ENCODE data around the gene SP140L. TPM values are rescaled to one million over a fixed set of nuclear protein-coding genes. Genes with fewer than 3 reads are reported as not detected.

The SP140L gene
- total RNA-seq, 1 experiment from 2014 or later, result 16.6 TPM

GRCh38 chr2:230318190-230319121 is 8.5 kb upstream of the SP140L start:
- Histone ChIP-seq H3K4me3 (ENCODE audit: low read depth in 2 of 2, low read length in 2 of 2) (no peak overlapping the region), H3K4me1 (ENCODE audit: control insufficient read depth, insufficient read depth, low read length) (no peaks in the 10 kb centered on the region), H3K9me3 (ENCODE audit: control insufficient read depth, insufficient read depth, low read depth, low read length) (0 out of 2 replicates have a peak, but pooled peaks cover 4% of the 10 kb centered on the region), H3K36me3 (ENCODE audit: control insufficient read depth, insufficient read depth, low read length) (no peaks in the 10 kb centered on the region), H3K27ac (ENCODE audit: low read length) (no peak overlapping the region), H3K27me3 (ENCODE audit: control insufficient read depth, insufficient read depth, low read length) (no peaks in the 10 kb centered on the region)
- intact Hi-C loops (cut with micrococcal nuclease; ENCODE audit: unreplicated experiment) (no loop called here), in situ Hi-C loops (cut with HindIII; ENCODE audit: low pct_unique_long_range_greater_than_20kb, low sequenced_read_pairs) (no loop called here)
- POLR2A ChIA-PET, result no interaction called here
- CTCF ChIA-PET, result no interaction called here
- ATAC-seq, result no peak; the same call in 1 of the 2 replicates
- TF ChIP-seq SIN3A (IDR thresholded peaks at IDR 0.05; ENCODE audit: borderline replicate concordance, insufficient read depth, low read depth, low read length) (no peak), CTCF (IDR thresholded peaks at IDR 0.05) (no peak), POLR2AphosphoS5 (IDR thresholded peaks at IDR 0.05; ENCODE audit: low read depth, low read length) (no peak), TCF7L2 (IDR thresholded peaks at IDR 0.05; ENCODE audit: low read depth, low read length) (no peak), REST (IDR thresholded peaks at IDR 0.05; ENCODE audit: insufficient read depth in 1 of 2, low read depth in 2 of 2, low read length in 1 of 2) (no peak)
- no TSS peak for BruUV-seq (replicated peaks)
- DNase-seq (ENCODE audit: low read depth, low spot score), result no peak

GRCh38 chr2:230319211-230319862 is 7.7 kb upstream of the SP140L start:
- H3K9me3 ChIP-seq (ENCODE audit: control insufficient read depth, insufficient read depth, low read depth, low read length), result 0 out of 2 replicates have a peak, but pooled peaks cover 4% of the 10 kb centered on the region
- ChIA-PET POLR2A (no interaction called here), CTCF (no interaction called here)
- in situ Hi-C loops (cut with HindIII; ENCODE audit: low pct_unique_long_range_greater_than_20kb, low sequenced_read_pairs) (no loop called here), intact Hi-C loops (cut with micrococcal nuclease; ENCODE audit: unreplicated experiment) (no loop called here)
- BruUV-seq (replicated peaks), result no TSS peak
- DNase-seq (ENCODE audit: low read depth, low spot score) (no peak), ATAC-seq (no peak)
- no peaks in the 10 kb centered on the region for H3K4me1 ChIP-seq (ENCODE audit: control insufficient read depth, insufficient read depth, low read length)
- H3K4me3 ChIP-seq (ENCODE audit: low read depth in 2 of 2, low read length in 2 of 2), result no peak overlapping the region
- no peaks in the 10 kb centered on the region for H3K36me3 ChIP-seq (ENCODE audit: control insufficient read depth, insufficient read depth, low read length)
- TF ChIP-seq CTCF (IDR thresholded peaks at IDR 0.05) (no peak), SIN3A (IDR thresholded peaks at IDR 0.05; ENCODE audit: borderline replicate concordance, insufficient read depth, low read depth, low read length) (no peak), REST (IDR thresholded peaks at IDR 0.05; ENCODE audit: insufficient read depth in 1 of 2, low read depth in 2 of 2, low read length in 1 of 2) (no peak)
- H3K27ac ChIP-seq (ENCODE audit: low read length), result no peak overlapping the region
- no peaks in the 10 kb centered on the region for H3K27me3 ChIP-seq (ENCODE audit: control insufficient read depth, insufficient read depth, low read length)
